Fibroblast of skin of right quadriceps (primary cell): ENCODE results near the gene NSDHL.

Experiments used
- DNase-seq: peaks from one replicate; pipeline ENCODE4 v3.0.0-alpha.2; 2013

NSDHL gene

DNA sequence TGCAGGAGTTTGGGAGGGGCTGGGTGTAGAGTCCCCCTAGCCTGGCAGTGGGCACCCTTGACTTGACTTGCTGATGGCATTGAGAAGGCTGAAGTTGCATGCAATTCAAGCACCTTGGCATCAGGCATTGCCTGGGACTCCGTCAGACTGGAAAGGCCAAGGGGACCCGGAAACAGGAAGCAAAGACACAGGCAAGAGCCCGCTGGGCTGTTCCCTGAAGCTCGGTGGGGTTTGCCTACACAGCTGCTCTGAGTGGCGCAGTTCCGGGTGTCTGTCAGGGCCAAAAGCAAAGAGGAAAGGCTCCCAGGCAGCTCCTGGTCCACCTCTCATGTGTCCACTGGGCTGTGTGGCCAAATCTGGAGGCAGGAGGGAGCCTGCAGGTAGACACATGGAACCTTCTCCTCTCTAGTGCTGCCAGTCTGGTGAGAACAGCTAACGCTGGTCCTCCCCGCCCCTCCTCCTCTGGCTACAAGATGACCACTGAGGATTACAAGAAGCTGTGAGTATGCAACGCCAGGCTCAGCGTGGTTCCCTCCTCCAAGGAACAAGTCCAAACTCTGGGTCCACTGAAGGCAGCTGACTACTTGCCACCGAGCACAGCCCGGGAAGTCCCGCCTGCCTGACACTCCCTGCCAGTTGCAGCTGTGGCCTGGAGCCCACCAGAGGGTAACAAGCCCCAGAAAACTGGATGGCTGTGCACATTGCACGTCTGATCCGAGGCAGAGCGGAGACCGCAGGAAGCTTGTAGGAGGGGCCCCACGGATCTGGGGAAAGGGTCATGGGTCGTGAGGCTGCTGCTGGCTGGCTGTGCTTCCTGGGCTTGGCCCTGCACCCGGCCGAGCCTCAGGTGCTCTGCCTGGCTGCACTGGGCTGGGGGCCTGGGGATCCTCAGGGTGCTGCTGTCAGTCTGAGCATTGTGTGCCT lies 87.1 kb downstream of the NSDHL start:
- DNase-seq, result no peak

DNA sequence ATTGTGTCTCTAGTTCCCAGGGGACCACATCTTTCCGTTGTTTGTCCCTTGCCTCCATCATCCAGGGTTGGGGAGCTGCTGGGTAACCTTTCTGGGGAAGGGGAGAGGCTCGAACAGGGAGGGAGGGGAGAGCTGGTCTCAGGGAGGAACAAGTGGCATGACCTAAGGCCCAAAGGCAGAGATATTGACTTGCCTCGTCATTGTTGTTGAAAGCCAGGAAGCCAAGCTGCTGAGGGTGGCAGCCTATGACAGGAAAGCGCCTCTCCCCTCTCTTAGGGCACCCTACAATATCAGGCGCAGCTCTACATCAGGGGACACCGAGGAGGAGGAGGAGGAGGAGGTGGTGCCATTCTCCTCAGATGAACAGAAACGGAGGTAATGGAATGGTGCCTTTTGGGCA lies 87.8 kb downstream of the NSDHL start:
- DNase-seq, result no peak
